Measurements from ENCODE around the gene NME4.
"Not testable (repeated sequence)": the region's sequence is repeated elsewhere in the genome, so short reads cannot be mapped to it uniquely, and the experiment has no call there.

NME4 gene

DNA sequence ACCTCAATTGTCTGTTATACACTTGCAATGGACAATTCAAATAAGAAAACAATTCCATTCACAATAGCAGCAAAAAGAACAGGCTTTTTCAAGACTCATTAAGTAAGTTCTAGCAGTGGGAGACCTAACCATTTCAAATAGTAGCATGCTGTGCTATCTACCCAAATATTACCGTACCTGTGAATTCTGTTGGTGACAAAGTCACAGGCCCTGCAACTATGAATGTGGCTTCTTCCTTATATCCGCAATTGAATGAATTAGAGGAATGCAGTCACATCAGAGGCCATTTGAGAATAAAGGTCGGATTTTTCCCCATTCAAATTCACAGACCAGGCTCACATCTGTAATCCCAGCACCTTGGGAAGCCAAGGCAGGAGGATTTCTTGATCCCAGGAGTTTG lies 800 bp upstream of the NME4 start:
- DNase-seq: no peak

DNA sequence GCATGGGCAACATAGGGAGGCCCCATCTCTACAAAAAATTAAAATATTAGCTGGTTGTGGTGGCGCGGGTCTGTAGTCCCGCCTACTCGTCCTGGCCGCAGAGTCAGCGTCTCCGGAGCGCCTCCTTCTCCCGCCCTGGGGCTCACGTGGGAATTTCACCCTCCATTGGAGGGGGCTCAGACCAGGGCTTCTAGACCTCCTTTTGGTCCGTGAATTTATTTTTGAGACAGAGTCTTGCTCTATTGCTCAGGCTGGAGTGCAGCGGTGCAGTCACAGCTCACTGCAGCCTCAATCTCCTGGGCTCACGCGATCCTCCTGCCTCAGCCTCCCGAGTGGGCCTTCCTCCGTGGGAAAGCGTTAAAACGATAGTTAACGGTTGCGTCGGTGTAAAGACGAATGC lies 394 bp upstream of the NME4 start:
- peak in 24 of 56 donors; percentile 2 to 64 (median 30) for DNase-seq

- DNase-seq: peak in 45 of 56 donors; percentile 12 to 78 (median 34)
These were observed 835 bp downstream of the NME4 start for GRCh38 chr16:397736-398332.

GRCh38 chr16:398561-399339 lies 1.8 kb downstream of the NME4 start:
- no peak for DNase-seq

- no peak for DNase-seq
These were observed 2.5 kb downstream of the NME4 start for GRCh38 chr16:399340-400019.

DNA sequence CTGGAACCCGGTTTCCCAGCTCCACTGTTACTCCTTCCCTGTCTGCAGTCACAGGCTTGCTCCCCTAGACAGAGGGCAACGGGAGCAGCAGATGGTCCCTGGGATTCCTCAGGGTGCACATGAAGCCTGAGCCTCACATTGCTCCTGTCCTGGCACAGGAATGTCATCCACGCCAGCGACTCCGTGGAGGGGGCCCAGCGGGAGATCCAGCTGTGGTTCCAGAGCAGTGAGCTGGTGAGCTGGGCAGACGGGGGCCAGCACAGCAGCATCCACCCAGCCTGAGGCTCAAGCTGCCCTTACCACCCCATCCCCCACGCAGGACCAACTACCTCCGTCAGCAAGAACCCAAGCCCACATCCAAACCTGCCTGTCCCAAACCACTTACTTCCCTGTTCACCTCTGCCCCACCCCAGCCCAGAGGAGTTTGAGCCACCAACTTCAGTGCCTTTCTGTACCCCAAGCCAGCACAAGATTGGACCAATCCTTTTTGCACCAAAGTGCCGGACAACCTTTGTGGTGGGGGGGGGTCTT lies 3.1 kb downstream of the NME4 start:
- DNase-seq: no peak

GRCh38 chr16:401468-402348 lies 4.7 kb downstream of the NME4 start, which contains the start of gene DECR2:
TSS of gene DECR2 (plus strand) at chr16:401885. CDS start at chr16:401964, 79 bp downstream.
- DNase-seq: peak in 55 of 56 donors; percentile 65 to 98 (median 93)

- no peak for DNase-seq
These were observed 8.0 kb downstream of the NME4 start for GRCh38 chr16:404971-405486.

- DNase-seq: no peak
These were observed 8.8 kb downstream of the NME4 start for GRCh38 chr16:405548-406506.

DNA sequence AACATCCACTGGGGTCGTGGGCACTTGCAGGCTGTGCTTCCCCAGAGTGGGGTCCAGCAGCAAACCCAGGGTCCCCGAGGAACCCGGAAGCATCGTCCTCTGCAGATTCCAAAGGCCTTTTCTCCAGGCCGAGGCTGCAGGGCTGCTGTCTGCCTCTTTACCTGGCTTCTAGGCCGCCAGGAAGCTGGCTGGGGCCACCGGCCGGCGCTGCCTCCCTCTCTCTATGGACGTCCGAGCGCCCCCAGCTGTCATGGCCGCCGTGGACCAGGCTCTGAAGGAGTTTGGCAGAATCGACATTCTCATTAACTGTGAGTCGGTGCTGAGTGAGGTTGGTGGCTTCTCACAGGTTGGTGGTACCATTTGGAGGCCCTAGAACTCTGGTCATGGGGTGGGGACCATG lies 10.3 kb downstream of the NME4 start:
- DNase-seq: no peak

GRCh38 chr16:410516-411178 lies 13.6 kb downstream of the NME4 start:
- no peak for DNase-seq

- no peak for DNase-seq
These were observed 14.7 kb downstream of the NME4 start for GRCh38 chr16:411576-412265.

- DNase-seq: no peak
These were observed 17.6 kb downstream of the NME4 start for GRCh38 chr16:414395-415169.

- DNase-seq: not testable (repeated sequence)
These were observed 18.1 kb downstream of the NME4 start for GRCh38 chr16:415170-415498.

DNA sequence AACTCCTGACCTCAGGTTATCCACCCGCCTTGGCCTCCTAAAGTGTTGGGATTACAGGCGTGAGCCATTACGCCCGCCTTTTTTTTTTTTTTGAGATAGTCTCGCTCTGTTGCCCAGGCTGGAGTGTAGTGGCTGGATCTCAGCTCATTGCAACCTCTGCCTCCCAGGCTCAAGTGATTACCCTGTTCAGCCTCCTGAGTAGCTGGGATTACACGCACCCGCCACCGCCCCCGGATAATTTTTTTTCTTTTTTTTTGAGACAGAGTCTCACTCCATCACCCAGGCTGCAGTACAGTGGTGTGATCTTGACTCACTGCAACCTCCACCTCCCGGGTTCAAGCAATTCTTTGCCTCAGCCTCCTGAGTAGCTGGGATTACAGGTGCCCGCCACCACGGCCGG lies 25.2 kb downstream of the NME4 start:
- not testable (repeated sequence) for DNase-seq

GRCh38 chr16:424033-424622 lies 27.1 kb downstream of the NME4 start:
- peak in 37 of 56 donors; percentile 16 to 77 (median 50) for DNase-seq

DNA sequence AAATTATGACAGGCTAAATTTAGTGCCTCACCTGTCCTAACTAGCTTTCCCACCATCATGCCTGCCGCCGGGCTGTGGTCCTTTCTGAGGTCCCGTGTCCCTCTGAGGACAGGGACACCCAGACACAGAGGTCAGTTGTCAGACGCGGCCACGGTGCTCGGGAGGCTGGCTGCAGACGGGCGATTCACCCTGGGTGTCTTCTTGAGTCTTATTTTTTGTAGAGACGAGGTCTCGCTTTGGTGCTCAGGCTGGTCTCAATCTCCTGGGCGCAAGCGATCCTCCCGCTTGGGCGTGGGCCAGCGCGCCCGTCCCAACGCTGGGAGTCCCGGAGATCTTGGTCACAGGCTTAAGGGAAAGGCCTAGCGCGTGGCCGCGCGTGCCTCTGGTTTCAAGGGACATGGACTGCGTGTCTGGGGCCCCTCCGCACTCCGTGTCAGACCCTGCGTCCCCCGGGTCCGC lies 27.7 kb downstream of the NME4 start:
- peak in 23 of 56 donors; percentile 25 to 74 (median 56) for DNase-seq
